ENCODE results near the gene GNB1L. TPM values are rescaled to one million over a fixed set of nuclear protein-coding genes. Genes with fewer than 3 reads are reported as not detected.

Gene GNB1L
- total and polyA plus RNA-seq, 9 of the 15 experiments (the other 6 are each of a cell fraction or from before 2014, with no cell fraction given), result 0.56 to 50.5 (median 10.2) TPM

GRCh38 chr22:19815093-19815822 is 39.4 kb downstream of the GNB1L start (continued):
- no peak for TF ChIP-seq ZNF830 (CRISPR knock-in tag; IDR thresholded peaks at IDR 0.05)
- peak; percentile 44 for TF ChIP-seq E2F8 (IDR thresholded peaks at IDR 0.05; ENCODE audit: low read depth, partially characterized antibody)
- no peak for TF ChIP-seq ZNF239 (CRISPR knock-in tag; IDR thresholded peaks at IDR 0.05)
- TF ChIP-seq, protein P1, sequence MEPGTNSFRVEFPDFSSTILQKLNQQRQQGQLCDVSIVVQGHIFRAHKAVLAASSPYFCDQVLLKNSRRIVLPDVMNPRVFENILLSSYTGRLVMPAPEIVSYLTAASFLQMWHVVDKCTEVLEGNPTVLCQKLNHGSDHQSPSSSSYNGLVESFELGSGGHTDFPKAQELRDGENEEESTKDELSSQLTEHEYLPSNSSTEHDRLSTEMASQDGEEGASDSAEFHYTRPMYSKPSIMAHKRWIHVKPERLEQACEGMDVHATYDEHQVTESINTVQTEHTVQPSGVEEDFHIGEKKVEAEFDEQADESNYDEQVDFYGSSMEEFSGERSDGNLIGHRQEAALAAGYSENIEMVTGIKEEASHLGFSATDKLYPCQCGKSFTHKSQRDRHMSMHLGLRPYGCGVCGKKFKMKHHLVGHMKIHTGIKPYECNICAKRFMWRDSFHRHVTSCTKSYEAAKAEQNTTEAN (CRISPR knock-in tag; IDR thresholded peaks at IDR 0.05), result no peak
- TF ChIP-seq TOE1 (IDR thresholded peaks at IDR 0.05; ENCODE audit: borderline replicate concordance), result peak; percentile 68; the same call in 1 of the 2 replicates
- no peak for TF ChIP-seq TOE1 (CRISPR knock-in tag; IDR thresholded peaks at IDR 0.05; ENCODE audit: borderline replicate concordance, low read depth)
- peak; percentile 84 for TF ChIP-seq BRD9 (IDR thresholded peaks at IDR 0.05; ENCODE audit: low read depth, partially characterized antibody)
- peak; percentile 91 to 97 for TF ChIP-seq MAZ (CRISPR knock-in tag; conservative IDR thresholded peaks at IDR 0.05 in 1 of 2, IDR thresholded peaks at IDR 0.05 in 1 of 2)
- peak; percentile 98 for TF ChIP-seq WHSC1 (IDR thresholded peaks at IDR 0.05; ENCODE audit: low read length)
- no peak for TF ChIP-seq ETS2 (tag; IDR thresholded peaks at IDR 0.05; ENCODE audit: borderline replicate concordance, poor library complexity, severe bottlenecking)
- TF ChIP-seq ZNF431 (CRISPR knock-in tag; IDR thresholded peaks at IDR 0.05), result no peak
- TF ChIP-seq GABPB2 (CRISPR knock-in tag; conservative IDR thresholded peaks at IDR 0.05), result 0 out of 2 replicates have a peak, but pooled peaks have one; percentile 36
- TF ChIP-seq BRCA1 (IDR thresholded peaks at IDR 0.05), result no peak
- no peak for TF ChIP-seq BRCA1 (CRISPR knock-in tag; IDR thresholded peaks at IDR 0.05)
- peak; percentile 84 for TF ChIP-seq ARID1B (IDR thresholded peaks at IDR 0.05)
- TF ChIP-seq RBBP5 (IDR thresholded peaks at IDR 0.05; ENCODE audit: borderline replicate concordance, insufficient read depth, low read length, poor library complexity, severe bottlenecking), result peak; percentile 57
- TF ChIP-seq HDAC2 (IDR thresholded peaks at IDR 0.05), result peak; percentile 97
- TF ChIP-seq CEBPZ (IDR thresholded peaks at IDR 0.05; ENCODE audit: borderline replicate concordance, low read depth, low read length), result no peak
- TF ChIP-seq KLF10 (CRISPR knock-in tag; IDR thresholded peaks at IDR 0.05), result no peak
- 0 out of 2 replicates have a peak, but pooled peaks have one; percentile 18 for TF ChIP-seq CBX1 (IDR thresholded peaks at IDR 0.05; ENCODE audit: low read depth)
- TF ChIP-seq SP2 (IDR thresholded peaks at IDR 0.05; ENCODE audit: extremely low read depth, low read depth, low read length, poor library complexity, severe bottlenecking), result no peak
